Measurements from ENCODE around the gene CP. TPM values are rescaled to one million over a fixed set of nuclear protein-coding genes. Genes with fewer than 3 reads are reported as not detected.

Gene CP
- total and polyA plus RNA-seq, 9 of the 15 experiments (the other 6 are each of a cell fraction or from before 2014, with no cell fraction given), result 0.30 to 0.75 TPM; not detected in 7

GRCh38 chr3:149233323-149233722 lies 11.7 kb upstream of the CP start (continued):
- TF ChIP-seq NFIC (IDR thresholded peaks at IDR 0.05) (peak; percentile 67), KDM1A (IDR thresholded peaks at IDR 0.05) (peak; percentile 64 to 78; a peak in 3 of 4 replicates), TEAD1 (CRISPR knock-in tag; IDR thresholded peaks at IDR 0.05) (peak in 1 of 2 experiments; percentile 67; a peak in 2 of 4 replicates), MEF2A (IDR thresholded peaks at IDR 0.05; ENCODE audit: control insufficient read depth, low read depth, low read length) (peak; percentile 87), ZNF512 (tag; IDR thresholded peaks at IDR 0.05) (no peak), ZNF766 (CRISPR knock-in tag; conservative IDR thresholded peaks at IDR 0.05) (peak; percentile 43; the same call in 1 of the 2 replicates), TEAD4 (IDR thresholded peaks at IDR 0.05; ENCODE audit: low read length) (peak; percentile 97), TEAD4 (CRISPR knock-in tag; IDR thresholded peaks at IDR 0.05; ENCODE audit: borderline replicate concordance) (no peak)
- TF ChIP-seq, protein P1, sequence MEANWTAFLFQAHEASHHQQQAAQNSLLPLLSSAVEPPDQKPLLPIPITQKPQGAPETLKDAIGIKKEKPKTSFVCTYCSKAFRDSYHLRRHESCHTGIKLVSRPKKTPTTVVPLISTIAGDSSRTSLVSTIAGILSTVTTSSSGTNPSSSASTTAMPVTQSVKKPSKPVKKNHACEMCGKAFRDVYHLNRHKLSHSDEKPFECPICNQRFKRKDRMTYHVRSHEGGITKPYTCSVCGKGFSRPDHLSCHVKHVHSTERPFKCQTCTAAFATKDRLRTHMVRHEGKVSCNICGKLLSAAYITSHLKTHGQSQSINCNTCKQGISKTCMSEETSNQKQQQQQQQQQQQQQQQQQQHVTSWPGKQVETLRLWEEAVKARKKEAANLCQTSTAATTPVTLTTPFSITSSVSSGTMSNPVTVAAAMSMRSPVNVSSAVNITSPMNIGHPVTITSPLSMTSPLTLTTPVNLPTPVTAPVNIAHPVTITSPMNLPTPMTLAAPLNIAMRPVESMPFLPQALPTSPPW (CRISPR knock-in tag; IDR thresholded peaks at IDR 0.05), result peak; percentile 52
